HG03469 (cell line): ENCODE measurements around the gene PTH.

Source experiments
- ATAC-seq: cut with Tn5 transposase; IDR thresholded peaks from one replicate; pipeline ENCODE4 v1.9.1; 2021; ENCODE audit warnings: mild to moderate bottlenecking, moderate library complexity, moderate number of reproducible peaks; ENCODE audit not compliant: unreplicated experiment

The PTH gene

DNA sequence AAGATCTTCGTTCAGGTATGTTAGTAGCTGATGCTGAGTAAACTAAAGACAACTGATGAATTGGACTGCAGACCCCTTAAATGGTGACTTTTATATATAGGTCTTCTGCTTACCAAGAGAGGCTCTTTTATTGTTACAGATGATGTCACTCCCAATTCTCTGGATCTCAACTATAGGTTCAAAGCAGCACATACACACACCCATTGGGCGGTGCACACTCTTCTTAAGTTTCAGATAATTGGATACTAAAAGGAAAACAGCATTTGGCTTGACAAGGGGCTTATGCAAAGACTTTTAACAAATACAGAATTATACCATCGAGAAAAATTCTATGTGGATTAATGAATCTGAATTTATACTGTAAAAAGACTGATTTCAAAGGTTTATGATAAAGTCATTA, at the start of gene PTH:
TSS of gene PTH (minus strand) at position 69 of the 400 bp plus-strand sequence. CDS start 3,142 bp downstream, outside the sequence.
- no peak for ATAC-seq

DNA sequence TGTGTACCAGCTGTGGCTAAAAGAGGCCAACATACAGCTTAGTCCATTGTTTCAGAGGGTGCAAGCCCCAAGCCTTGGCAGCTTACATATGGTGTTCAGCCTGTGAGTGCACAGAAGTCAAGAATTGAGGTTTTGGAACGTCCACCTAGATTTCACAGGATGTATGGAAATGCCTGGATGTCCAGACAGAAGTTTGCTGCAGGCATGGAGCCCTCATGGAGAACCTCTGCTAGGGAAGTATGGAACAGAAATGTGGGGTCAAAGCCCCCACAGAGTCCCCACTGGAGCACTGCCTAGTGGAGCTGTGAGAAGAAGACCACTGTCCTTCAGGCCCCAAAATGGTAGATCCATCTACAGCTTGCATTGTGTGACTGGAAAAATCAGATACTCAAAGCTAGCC, 42.2 kb upstream of the PTH start:
- no peak for ATAC-seq

DNA sequence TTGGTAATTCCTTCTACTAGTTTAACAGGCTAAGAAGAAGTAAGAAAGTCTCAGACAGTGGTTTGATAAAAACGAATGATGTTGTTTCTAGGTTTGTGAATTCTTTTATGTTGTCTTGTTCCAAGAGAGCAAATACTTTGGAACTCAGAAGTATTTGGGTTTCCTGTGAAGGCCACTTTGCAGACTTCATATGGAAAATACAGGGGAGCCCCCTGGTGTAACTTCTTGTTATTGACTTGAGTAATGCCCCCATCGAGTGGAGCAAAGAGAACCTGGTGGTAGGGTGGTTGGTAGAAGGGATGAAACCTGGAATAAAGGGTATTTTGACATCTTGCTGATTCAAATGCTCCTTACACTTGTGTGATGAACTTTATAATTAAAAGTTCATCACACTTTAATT, 40.0 kb upstream of the PTH start:
- no peak for ATAC-seq

DNA sequence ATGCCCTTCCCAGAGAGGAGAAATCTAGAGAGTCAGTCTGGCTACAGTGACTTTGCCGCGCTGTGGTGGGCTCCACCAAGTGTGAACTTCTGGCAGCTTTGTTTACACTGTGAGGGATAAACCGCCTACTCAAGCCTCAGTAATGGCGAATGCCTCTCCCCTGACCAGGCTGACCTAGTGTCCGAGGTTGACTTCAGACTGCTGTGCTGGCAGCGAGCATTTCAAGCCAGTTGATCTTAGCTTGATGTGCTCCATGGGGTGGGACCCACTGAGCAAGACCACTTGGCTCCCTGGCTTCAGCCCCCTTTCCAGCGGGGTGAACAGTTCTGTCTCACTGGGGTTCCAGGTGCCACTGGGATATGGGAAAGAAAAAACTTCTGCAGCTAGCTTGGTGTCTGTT, 38.6 kb upstream of the PTH start:
- ATAC-seq: no peak

DNA sequence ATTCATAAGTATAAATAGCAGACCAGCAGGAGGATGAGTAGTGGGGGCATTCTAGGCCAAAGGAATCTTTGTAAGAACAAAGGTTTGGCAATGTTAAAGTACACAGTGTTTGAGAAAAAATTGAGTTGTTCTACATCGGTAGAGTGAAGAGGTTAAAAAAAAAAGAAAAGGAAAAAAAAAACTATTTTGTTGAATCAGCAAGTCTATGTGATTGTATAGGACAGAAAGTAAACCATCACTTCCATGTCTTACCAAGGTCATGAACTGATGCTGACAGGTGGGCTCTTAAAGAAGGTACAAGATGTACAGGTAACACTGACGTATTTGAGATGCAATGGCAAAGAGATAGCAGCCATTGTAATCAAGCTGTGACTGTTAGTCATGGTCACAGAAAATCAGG, 29.5 kb upstream of the PTH start:
- no peak for ATAC-seq

DNA sequence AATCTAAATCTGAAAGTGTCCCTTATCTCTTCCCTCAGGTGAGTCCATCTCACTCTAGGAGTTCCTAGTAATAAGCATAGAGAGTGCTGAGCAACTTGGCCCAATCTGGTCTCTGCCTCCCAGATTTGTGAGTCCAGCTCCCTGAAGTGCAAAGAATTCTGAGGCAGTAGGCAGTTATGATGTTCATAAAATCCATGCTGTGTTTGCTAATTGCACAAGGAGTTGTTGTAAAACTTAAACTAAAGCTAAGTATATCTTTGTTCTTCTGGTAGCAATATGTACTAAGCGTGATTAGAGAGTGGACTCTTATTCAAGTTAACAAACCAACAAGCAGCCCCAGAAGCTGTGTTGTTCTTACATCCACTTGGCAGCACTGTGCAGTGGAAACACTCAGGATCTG, 7.6 kb upstream of the PTH start:
- ATAC-seq: no peak

DNA sequence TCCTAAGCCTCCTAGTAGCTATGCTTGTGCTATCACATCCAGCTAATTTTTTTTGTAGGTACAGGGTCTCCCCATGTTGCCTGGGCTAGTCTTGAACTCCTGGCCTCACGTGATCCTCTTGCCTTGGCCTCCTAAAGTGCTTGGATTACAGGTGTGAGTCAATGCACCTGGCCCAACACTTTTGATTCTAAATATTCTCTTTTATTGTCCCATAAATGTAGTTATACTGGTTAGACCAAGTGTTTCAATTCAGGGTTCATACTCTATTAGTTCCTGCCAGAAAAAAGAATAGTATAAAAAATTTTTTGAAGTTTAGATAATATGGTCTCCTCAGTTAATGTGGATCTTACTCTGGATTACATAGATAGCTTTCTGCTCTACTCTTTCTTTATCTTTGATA, 6.7 kb upstream of the PTH start:
- no peak for ATAC-seq

DNA sequence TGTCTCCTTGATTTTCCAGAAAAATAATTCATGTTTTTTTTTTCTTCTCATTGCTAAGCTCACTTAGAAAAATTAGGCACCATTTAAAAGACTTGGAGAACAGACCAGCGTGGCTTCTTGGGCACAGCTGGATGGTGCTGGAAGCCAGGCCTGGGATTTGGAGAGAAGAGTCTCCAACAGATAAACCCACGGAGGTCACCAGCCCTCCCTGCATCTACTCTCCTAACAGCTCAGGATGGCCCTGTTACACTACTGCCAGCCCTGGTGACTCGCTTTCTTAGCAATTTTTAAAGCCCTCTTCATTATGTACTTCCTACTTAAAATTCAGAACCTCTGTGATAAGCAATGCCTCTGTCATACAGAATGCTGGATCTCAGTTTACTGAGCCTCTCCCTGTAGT, 1.7 kb downstream of the PTH start:
- ATAC-seq: no peak

DNA sequence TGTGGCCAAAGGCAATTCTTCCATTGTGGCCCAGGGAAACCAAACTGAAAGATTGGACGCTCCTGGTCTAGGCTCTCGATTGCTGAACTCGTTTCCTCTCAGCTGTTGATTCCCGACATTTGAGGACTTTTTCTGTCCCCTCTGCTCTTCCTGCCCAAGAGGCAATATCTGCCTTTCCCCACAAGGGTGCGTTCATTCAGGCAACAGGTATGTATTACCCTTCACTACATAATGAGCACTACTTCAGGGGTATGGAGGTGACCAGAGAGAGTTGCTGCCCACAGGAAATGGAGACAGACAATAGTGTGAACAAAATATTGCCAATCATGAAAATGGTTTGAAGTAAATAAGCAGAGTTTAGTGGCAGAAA, 8.2 kb downstream of the PTH start:
- no peak for ATAC-seq

DNA sequence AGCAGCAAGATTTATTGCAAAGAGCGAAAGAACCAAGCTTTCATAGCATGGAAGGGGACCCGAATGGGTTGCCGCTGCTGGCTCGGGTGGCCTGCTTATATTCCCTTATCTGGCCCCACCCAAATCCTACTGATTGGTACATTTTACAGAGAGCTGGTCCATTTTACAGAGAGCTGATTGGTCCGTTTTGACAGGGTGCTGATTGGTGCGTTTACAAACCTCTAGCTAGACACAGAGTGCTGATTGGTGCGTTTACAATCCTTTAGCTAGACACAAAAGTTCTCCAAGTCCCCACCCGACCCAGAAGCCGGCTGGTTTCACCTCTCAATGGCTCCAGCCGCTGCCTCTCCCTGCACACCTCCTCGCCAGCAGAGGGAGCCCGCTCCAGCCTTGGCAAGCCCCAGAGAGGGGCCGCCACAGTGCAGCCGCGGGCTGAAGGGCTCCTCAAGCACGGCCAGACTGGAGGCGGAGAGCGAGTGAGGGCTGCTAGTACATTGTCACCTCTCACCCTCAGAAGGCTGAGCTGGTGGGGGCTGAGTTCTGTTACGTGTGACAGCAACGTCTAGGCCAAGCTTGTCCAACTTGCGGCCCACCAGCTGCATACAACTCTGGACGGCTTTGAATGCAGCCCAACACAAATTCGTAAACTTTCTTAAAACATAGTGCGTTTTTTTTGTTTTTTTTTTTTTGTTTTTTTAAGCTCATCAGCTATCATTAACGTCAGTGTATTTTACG, 8.7 kb downstream of the PTH start:
- no peak for ATAC-seq

DNA sequence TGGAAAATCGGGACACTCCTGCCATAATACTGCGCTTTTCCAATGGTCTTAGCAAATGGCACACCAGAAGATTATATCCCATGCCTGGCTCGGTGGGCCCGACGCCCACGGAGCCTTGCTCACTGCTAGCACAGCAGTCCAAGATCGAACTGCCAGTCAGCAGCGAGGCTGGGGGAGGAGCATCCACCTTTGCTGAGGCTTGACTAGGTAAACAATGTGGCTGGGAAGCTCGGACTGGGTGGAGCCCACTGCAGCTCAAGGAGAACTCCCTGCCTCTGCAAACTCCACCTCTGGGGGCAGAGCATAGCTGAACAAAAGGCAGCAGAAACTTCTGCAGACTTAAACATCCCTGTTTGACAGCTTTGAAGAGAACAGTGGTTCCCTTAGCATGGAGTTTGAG, 15.6 kb downstream of the PTH start:
- ATAC-seq: no peak

DNA sequence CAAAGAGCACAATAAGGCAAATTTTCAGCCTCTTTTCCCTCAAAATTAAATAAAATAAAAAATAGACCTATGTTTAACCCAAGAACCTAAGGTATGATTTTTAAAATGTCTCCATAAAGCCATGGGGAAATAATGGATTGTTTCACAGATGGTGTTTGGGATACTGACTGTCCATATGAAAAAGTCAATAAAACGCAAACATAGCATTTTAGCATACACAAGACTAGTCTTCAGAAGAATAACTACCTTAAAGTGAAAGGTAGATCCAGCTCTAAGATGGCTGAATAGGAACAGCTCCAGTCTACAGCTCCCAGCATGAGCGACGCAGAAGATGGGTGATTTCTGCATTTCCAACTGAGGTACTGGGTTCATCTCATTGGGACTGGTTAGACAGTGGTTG, 16.1 kb downstream of the PTH start:
- no peak for ATAC-seq

DNA sequence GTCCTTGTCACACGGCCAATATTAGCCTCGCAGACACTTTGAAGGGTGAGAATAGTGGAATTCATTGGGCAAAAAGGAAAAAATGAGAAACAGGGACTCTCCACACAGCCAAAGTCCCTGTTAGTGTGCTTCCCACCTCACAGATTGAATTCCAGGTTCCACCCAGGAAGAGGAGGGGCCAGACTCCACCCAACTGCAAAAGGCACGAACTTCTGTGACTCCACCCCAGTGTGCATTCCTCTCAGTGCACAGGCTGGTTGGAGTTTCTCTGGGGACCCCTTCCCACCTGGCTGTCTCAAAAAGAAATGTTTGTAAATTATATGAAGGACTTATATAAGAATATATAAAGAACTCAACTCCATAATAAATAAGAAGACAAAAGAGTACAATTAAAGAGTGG, 20.7 kb downstream of the PTH start:
- no peak for ATAC-seq

DNA sequence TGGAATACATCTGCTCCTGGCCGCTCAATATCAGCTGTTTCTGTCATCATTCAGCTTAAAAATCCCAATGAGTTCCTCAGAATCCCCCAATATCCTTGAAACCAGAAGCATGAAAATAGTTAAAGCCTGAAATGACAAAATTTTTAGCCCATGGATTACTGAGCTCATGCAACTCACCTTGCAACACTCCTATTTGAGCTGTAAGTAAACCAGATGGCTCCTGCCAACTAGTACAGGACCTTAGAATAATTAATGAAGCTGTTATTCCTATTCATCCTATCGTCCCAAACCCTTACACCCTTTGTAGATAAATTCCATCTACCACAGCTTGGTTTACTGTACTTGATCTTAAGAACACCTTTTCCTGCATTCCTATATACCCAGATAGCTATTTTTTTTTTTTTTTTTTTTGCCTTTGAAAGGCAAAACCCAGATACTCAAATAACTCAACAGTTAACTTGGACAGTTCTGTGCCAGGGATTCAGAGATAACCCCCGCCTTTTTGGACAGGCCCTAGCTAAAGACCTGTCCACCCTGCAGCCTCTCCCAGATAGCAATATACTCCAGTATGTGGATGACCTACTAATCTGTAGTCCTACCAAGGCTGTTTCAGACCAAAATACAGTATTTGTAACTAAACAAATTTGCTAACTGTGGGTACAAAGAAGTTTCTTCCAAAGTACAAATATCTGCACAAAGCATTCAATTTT, 22.6 kb downstream of the PTH start:
- no peak for ATAC-seq

DNA sequence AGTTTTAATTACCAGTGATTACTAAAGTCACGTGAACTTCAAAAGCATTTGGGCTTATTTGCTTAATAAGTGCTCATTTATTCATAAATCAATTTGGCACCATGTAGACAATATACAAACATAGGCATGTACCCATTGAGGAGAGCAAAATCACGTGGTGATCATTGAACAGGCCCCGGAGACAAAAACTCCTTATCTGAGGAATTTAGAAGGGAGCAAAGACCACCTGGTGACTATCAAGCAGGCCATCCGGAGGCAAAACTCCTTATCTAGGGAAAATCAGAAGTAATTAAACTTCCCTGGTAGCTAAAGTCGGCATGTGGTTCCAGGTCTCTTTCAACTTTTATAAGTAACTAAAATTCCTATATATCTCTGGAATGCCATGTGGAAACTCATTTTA, 27.0 kb downstream of the PTH start:
- ATAC-seq: no peak

DNA sequence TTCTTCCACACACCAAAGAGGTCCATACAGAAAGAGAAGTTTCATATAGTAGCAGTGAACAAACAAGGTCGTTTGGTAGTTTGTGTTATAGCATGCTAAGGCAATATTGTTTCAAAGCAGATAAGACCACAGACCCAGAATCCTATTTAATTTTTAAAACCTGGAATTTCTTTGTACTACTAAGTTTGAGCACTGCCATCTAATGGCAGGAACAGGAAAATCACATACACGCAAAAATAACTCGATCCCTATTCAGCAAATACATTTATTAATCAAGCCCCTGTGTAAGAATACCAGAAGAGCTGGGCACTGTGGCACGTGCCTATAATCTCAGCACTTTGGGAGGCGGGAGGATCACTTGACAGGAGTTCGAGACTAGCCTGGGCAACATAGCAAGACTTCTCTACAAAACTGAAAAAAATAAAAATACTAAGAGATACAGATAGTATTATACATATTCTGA, 29.9 kb downstream of the PTH start:
- ATAC-seq: no peak

DNA sequence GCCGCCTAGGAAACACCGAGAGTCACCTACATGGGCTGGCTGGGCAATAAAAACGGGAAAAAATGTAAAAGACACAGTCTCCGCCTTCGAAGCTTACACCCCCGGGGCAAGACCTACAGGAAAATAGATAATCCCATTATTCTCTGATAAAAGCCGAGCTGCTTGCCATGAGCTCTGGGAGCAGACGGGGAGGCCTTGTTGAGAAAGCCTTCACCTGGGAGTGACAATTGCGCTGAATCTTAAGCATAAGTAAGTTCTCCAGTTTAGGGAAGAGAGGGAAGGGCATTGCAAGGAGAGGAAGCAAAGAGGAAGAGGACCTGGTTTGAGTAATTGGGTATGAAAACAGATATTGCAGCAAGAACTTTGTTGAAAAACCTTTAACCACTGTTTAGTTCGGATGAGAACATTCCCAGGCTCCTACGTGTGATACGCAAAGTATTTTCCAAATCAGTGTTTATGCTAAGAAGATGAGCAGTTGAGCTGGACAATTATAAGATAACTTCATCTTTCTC, 32.0 kb downstream of the PTH start:
- no peak for ATAC-seq

DNA sequence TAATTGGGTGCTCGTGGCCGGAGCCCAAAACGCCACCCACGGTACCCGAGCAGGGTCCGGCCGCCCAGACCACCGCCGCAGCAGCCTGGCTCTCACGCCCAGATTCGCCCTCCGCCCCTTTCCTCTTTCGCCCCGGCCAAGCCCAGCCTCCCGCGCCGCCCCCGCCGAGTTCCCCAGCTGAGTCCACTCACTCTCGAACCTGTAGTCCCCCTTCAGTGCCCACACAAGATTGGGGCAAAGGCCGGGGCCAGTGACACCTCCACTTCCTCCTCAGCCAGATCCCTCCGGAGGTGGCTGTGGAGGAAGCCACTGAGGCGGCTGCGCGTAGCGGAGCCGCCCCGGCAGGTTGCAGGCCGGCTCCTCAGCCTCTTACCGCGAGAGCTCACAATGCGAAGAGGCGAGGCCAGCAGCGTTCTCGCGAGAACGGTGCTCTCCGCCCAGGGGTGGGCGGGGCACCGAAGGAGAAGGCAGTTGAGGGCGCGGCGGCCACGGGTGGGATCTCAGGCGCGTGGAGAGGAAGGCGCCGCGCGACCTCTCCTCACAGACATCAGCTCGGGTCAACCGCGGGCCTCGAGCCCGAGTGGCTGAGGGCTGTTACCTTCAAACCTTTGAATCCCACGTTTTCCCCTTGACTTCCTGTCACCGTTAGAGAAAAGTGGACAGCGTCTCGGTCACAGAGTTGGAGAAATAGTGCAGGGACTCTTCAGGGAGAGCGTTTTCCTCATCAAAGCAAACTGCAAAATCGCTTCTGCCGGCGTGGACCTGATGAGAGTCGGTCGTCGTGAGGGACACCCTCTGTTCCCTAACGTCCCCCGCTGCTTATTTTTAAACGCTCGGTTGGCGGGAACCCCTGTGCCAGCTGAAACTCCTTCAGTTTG, 32.7 kb downstream of the PTH start, which contains the start of gene BTBD10:
TSS of gene BTBD10 (minus strand) at position 322 of the 878 bp plus-strand sequence. CDS start 18,098 bp downstream, outside the sequence.
- peak; percentile 97 for ATAC-seq

DNA sequence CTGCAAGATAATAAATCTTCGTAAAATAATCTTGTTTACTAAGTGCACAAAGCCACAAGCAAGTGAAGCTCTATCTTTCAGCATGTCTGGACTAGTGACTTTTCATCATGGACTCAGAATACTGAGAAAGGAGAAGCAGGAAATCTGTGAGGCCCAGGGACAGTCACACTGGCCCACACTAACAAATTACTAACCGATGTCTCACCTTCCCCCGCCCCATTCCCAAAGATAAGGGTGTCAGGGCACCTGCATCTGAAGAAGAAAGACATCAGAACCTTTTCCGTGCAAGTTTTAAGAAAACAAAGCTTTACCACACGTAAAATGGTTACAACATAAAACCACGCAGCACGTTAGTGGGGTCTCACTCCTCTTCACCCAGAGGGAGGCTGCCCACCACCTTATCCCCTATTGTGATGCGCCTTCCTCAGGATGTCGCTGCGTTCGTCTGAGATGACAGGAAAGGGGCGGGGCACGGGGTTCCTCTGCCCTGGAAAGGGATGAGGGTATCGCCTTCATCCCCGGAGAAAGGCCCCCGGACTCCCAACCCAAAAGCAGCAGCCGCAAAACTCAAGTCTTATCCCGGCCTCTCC, 33.4 kb downstream of the PTH start:
- no peak for ATAC-seq

DNA sequence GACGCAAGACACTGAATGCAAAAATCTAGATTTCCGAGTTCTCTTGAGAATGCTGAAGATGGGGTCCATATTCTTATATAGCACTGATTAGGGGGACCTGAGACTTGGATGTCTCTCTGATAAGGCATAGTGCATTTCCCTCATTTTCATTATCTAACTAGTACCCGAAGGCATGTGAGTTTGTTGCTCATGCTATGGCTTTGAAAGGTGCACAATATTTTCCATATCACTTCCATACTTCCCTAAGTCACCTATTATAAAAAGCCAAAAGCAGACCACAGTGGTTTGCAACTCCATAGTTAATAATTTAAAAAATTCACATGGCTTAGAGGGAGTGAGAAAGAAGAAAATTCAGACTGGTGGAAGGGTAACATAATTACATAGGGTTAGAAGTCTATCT, 34.5 kb downstream of the PTH start:
- ATAC-seq: no peak

DNA sequence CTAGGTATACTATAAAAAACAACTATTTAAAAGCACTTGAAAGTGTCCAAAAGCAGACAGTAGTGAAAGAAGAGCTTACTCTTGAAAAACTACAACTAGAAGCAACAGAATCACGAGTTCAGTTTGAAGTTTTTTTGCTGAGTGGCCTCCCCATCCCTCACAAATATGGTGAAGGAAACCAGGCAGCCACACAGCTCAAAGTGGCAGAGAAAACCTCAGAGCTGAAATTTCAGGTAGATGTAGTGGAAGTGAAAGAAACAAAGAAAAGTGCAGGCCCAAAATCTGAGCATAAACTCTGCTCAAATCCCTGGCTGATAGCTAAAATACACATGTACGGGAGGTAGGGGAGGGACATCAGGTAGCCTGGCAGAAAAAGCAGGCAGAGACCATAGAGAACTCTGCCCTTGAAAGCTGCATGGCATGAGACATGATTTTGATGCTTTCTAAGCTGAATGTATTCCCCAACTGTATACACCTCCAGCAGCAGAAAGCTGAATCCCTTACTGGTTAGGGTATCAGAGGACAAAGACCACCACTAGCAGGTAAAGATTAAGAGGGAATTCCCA, 44.9 kb downstream of the PTH start:
- ATAC-seq: no peak
